HEK293 (cell line): Measurements from ENCODE around the gene GDAP1L1.

Experiments used
- CTCF ChIA-PET: fragments of 350-600 bp; formaldehyde crosslinking; extraction: SDS; loops from one replicate; lab custom pipeline; 2021; ENCODE audit warnings: antibody characterized with exemption; lab: Yijun Ruan, JAX
- POLR2A ChIA-PET: fragments of 300-600 bp; formaldehyde crosslinking; extraction: SDS; loops from one replicate; lab custom pipeline; 2020; ENCODE audit warnings: antibody characterized with exemption, inconsistent platforms; lab: Yijun Ruan, JAX
- H3K27ac ChIP-seq: fragments of 200-500 bp; sonication (Bioruptor generic); 2 replicates; pipeline ENCODE4 v1.5.1; 2014; ENCODE audit warnings: low read depth, low read length, control low read depth, inconsistent platforms; ENCODE audit errors: extremely low read depth
- H3K36me3 ChIP-seq, 2 experiments: fragments of 200-500 bp in 1 of 2; sonication (Bioruptor generic) in 1 of 2; 1 replicate in 1 of 2; 2 replicates in 1 of 2; pipeline ENCODE4 v1.5.1; 2014 to 2017; ENCODE audit warnings: inconsistent platforms in 2 of 2, low read length in 2 of 2; ENCODE audit not compliant: control insufficient read depth in 2 of 2, insufficient read depth in 1 of 2
- H3K4me1 ChIP-seq: fragments of 200-500 bp; sonication (Bioruptor generic); 2 replicates; pipeline ENCODE4 v1.5.1; 2014; ENCODE audit warnings: mild to moderate bottlenecking, low read length, inconsistent platforms; ENCODE audit not compliant: control insufficient read depth, insufficient read depth
- H3K4me3 ChIP-seq: 2 replicates; pipeline ENCODE4 v1.5.1; 2011; ENCODE audit warnings: low read depth, mild to moderate bottlenecking, control low read depth, low read length, moderate library complexity
- H3K9me3 ChIP-seq: fragments of 200-500 bp; sonication (Bioruptor generic); 2 replicates; pipeline ENCODE4 v1.5.1; 2014; ENCODE audit warnings: low read depth, low read length, inconsistent platforms; ENCODE audit not compliant: control insufficient read depth, insufficient read depth
- GLIS1 ChIP-seq: fragments of 450-650 bp; formaldehyde crosslinking; IDR thresholded peaks from 2 replicates; pipeline ENCODE4 v1.5.1; 2016; ENCODE audit warnings: missing biosample characterization, missing genetic modification characterization
- KLF7 ChIP-seq: fragments of 450-650 bp; formaldehyde crosslinking; IDR thresholded peaks from 2 replicates; pipeline ENCODE4 v1.5.1; 2016; ENCODE audit warnings: missing biosample characterization, missing genetic modification characterization, borderline replicate concordance
- PATZ1 ChIP-seq: fragments of 450-650 bp; formaldehyde crosslinking; IDR thresholded peaks from 2 replicates; pipeline ENCODE4 v1.5.1; 2016; ENCODE audit warnings: missing biosample characterization, missing genetic modification characterization
- ZFP3 ChIP-seq: fragments of 450-650 bp; formaldehyde crosslinking; IDR thresholded peaks from 2 replicates; pipeline ENCODE4 v1.5.1; 2016; ENCODE audit warnings: low read depth, missing biosample characterization, missing genetic modification characterization
- ZIC2 ChIP-seq: fragments of 450-650 bp; formaldehyde crosslinking; IDR thresholded peaks from 2 replicates; pipeline ENCODE4 v1.5.1; 2016; ENCODE audit warnings: missing biosample characterization, missing genetic modification characterization
- ZNF112 ChIP-seq: fragments of 450-650 bp; formaldehyde crosslinking; IDR thresholded peaks from 2 replicates; pipeline ENCODE4 v1.5.0; 2017; ENCODE audit warnings: missing biosample characterization, missing genetic modification characterization
- ZNF175 ChIP-seq: fragments of 450-650 bp; formaldehyde crosslinking; IDR thresholded peaks from 2 replicates; pipeline ENCODE4 v1.5.1; 2016; ENCODE audit warnings: missing biosample characterization, missing genetic modification characterization
- ZNF18 ChIP-seq: fragments of 450-650 bp; formaldehyde crosslinking; IDR thresholded peaks from 2 replicates; pipeline ENCODE4 v1.5.1; 2016; ENCODE audit warnings: missing biosample characterization, missing genetic modification characterization
- ZNF223 ChIP-seq: fragments of 450-650 bp; formaldehyde crosslinking; IDR thresholded peaks from 2 replicates; pipeline ENCODE4 v1.5.1; 2016; ENCODE audit warnings: missing biosample characterization, missing genetic modification characterization
- ZNF24 ChIP-seq: fragments of 450-650 bp; formaldehyde crosslinking; IDR thresholded peaks from 2 replicates; pipeline ENCODE4 v1.5.1; 2016; ENCODE audit warnings: missing biosample characterization, missing genetic modification characterization
- ZNF248 ChIP-seq: fragments of 450-650 bp; formaldehyde crosslinking; IDR thresholded peaks from 2 replicates; pipeline ENCODE4 v1.5.1; 2017; ENCODE audit warnings: missing biosample characterization, missing genetic modification characterization
- ZNF266 ChIP-seq: fragments of 450-650 bp; formaldehyde crosslinking; IDR thresholded peaks from 2 replicates; pipeline ENCODE4 v1.5.1; 2016; ENCODE audit warnings: missing biosample characterization, missing genetic modification characterization, low read depth
- ZNF274 ChIP-seq, 2 experiments: fragments of 200-500 bp in 1 of 2; fragments of 450-650 bp in 1 of 2; sonication (Bioruptor generic) in 1 of 2; formaldehyde crosslinking in 1 of 2; IDR thresholded peaks; 2 replicates each; pipeline versions ENCODE4 v1.5.1 to v1.6.1; 2014 to 2016; ENCODE audit warnings: borderline replicate concordance in 1 of 2, inconsistent platforms in 1 of 2, low read length in 1 of 2, missing biosample characterization in 1 of 2, missing genetic modification characterization in 1 of 2
- ZNF280D ChIP-seq: fragments of 450-650 bp; formaldehyde crosslinking; IDR thresholded peaks from 2 replicates; pipeline ENCODE4 v1.5.1; 2016; ENCODE audit warnings: missing biosample characterization, missing genetic modification characterization
- ZNF366 ChIP-seq: fragments of 450-650 bp; formaldehyde crosslinking; conservative IDR thresholded peaks from 2 replicates; pipeline ENCODE4 v1.5.1; 2016; ENCODE audit warnings: missing biosample characterization, missing genetic modification characterization
- ZNF394 ChIP-seq: fragments of 450-650 bp; formaldehyde crosslinking; IDR thresholded peaks from 2 replicates; pipeline ENCODE4 v1.5.1; 2016; ENCODE audit warnings: missing biosample characterization, missing genetic modification characterization, mild to moderate bottlenecking, moderate library complexity, borderline replicate concordance
- ZNF423 ChIP-seq: fragments of 450-650 bp; formaldehyde crosslinking; IDR thresholded peaks from 2 replicates; pipeline ENCODE4 v1.5.1; 2016; ENCODE audit warnings: missing biosample characterization, missing genetic modification characterization
- ZNF544 ChIP-seq: fragments of 450-650 bp; formaldehyde crosslinking; IDR thresholded peaks from 2 replicates; pipeline ENCODE4 v1.5.0; 2017; ENCODE audit warnings: missing biosample characterization, missing genetic modification characterization
- ZNF585B ChIP-seq: fragments of 450-650 bp; formaldehyde crosslinking; IDR thresholded peaks from 2 replicates; pipeline ENCODE4 v1.5.1; 2016; ENCODE audit warnings: missing biosample characterization, missing genetic modification characterization
- ZNF600 ChIP-seq: fragments of 450-650 bp; formaldehyde crosslinking; IDR thresholded peaks from 2 replicates; pipeline ENCODE4 v1.5.1; 2016; ENCODE audit warnings: missing biosample characterization, missing genetic modification characterization
- ZNF76 ChIP-seq: fragments of 450-650 bp; formaldehyde crosslinking; IDR thresholded peaks from 2 replicates; pipeline ENCODE4; 2016; ENCODE audit warnings: low read depth, missing biosample characterization, missing genetic modification characterization, borderline replicate concordance
- TF ChIP-seq, protein P1 (sequence below): fragments of 450-650 bp; formaldehyde crosslinking; IDR thresholded peaks from 2 replicates; pipeline ENCODE4 v1.5.1; 2016; ENCODE audit warnings: missing biosample characterization, missing genetic modification characterization
- TF ChIP-seq, protein P2 (sequence below): fragments of 450-650 bp; formaldehyde crosslinking; IDR thresholded peaks from 2 replicates; pipeline ENCODE4 v1.5.1; 2017; ENCODE audit warnings: missing biosample characterization, missing genetic modification characterization

Gene GDAP1L1

DNA sequence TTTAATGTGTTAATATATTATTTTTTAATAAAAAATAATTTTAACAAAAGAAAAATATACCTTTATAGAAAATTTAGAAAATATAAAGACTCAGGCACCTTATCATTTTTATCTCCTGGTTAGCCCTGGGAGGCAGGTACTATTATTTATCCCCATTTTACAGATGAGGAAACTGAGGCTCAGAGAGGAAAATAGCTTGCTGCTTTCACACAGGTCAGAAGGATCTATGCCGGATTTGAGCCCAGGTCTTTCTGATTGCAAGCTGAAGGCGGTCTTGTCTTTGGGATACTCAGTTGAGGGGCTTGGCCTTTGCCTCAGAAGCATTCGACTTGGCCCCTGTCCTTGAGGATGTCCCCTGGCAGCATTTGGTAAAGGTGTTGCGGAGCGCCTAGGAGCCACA, 25.1 kb upstream of the GDAP1L1 start:
- no peak for TF ChIP-seq ZNF175
- TF ChIP-seq PATZ1 (tag by site-specific recombination): no peak
- TF ChIP-seq ZNF223 (tag by site-specific recombination): no peak
- no peak for TF ChIP-seq ZNF274 (IDR thresholded peaks at IDR 0.05; ENCODE audit: low read length)
- no peak for TF ChIP-seq ZNF274 (tag by site-specific recombination; IDR thresholded peaks at IDR 0.05; ENCODE audit: borderline replicate concordance)
- TF ChIP-seq ZNF394 (tag by site-specific recombination): no peak
- TF ChIP-seq, protein P1, sequence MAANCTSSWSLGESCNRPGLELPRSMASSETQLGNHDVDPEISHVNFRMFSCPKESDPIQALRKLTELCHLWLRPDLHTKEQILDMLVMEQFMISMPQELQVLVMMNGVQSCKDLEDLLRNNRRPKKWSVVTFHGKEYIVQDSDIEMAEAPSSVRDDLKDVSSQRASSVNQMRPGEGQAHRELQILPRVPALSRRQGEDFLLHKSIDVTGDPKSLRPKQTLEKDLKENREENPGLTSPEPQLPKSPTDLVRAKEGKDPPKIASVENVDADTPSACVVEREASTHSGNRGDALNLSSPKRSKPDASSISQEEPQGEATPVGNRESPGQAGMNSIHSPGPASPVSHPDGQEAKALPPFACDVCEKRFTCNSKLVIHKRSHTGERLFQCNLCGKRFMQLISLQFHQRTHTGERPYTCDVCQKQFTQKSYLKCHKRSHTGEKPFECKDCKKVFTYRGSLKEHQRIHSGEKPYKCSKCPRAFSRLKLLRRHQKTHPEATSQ (tag by site-specific recombination): no peak
- no peak for TF ChIP-seq ZNF366 (tag by site-specific recombination)
- no peak for TF ChIP-seq ZNF423
- no peak for TF ChIP-seq ZNF585B (tag by site-specific recombination)
- Histone ChIP-seq H3K27ac (no peak overlapping the region), H3K9me3 (no peaks in the 10 kb centered on the region), H3K4me3 (no peak overlapping the region), H3K36me3 (no peaks in the 10 kb centered on the region), H3K4me1 (no peaks in the 10 kb centered on the region)
- CTCF ChIA-PET: interaction anchor here (1.0 to 1.3 kb wide), 2 partner anchors 89 to 165 kb away, joined by 3 to 4 read pairs; partner anchors contain the start of gene FITM2
- POLR2A ChIA-PET: no interaction called here

DNA sequence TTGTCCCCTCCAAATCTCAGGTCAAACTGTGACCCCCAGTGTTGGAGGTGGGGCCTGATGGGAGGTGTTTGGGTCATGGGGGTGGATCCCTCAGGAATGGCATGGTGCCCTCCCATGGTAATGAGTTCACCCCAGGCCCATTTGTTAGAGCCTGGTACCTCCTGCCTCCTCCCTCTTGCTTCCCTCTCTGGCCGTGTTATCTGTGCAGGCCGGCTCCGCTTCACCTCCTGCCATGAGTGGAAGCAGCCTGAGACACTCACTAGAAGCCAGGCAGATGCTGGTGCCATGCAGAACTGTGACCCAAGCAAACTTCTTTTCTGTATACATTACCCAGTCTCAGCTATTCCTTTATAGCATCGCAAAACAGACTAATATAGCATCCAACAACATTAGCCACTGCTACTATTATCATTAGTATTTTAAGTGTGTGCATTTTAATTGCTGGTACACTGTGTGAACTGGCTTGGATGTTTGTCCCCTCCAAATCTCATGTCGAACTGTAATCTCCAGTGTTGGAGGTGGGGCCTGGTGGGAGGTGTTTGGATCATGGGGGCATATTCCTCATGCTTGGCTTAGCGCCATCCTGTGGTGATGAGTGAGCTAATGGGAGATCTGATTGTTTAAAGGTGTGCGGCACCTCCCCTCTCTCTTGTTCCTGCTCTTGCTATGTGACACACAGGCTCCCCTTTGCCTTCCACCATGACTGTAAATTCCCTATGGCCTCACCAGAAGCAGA, 24.3 kb upstream of the GDAP1L1 start:
- Histone ChIP-seq H3K4me3 (no peak overlapping the region), H3K4me1 (no peaks in the 10 kb centered on the region), H3K27ac (no peak overlapping the region), H3K9me3 (no peaks in the 10 kb centered on the region), H3K36me3 (no peaks in the 10 kb centered on the region)
- CTCF ChIA-PET: interaction anchor here (0.8 to 2.0 kb wide), 7 partner anchors 9 to 239 kb away, joined by 3 to 7 read pairs (median 4); no protein-coding TSS in a partner anchor
- POLR2A ChIA-PET: no interaction called here
- TF ChIP-seq KLF7: no peak
- no peak for TF ChIP-seq ZFP3
- TF ChIP-seq GLIS1: 0 out of 2 replicates have a peak, but pooled peaks have one; percentile 8
- TF ChIP-seq ZNF24 (tag by site-specific recombination): no peak
- 0 out of 2 replicates have a peak, but pooled peaks have one; percentile 18 for TF ChIP-seq ZIC2 (tag by site-specific recombination)
- no peak for TF ChIP-seq ZNF76 (tag by site-specific recombination)
- TF ChIP-seq ZNF112 (tag by site-specific recombination): no peak
- TF ChIP-seq ZNF600 (tag by site-specific recombination): no peak
- TF ChIP-seq ZNF248 (tag by site-specific recombination): no peak
- TF ChIP-seq ZNF266 (tag by site-specific recombination): no peak
- 0 out of 2 replicates have a peak, but pooled peaks have one; percentile 17 for TF ChIP-seq ZNF18 (tag by site-specific recombination)
- TF ChIP-seq ZNF544: no peak
- no peak for TF ChIP-seq ZNF280D (tag by site-specific recombination)
- TF ChIP-seq, protein P2, sequence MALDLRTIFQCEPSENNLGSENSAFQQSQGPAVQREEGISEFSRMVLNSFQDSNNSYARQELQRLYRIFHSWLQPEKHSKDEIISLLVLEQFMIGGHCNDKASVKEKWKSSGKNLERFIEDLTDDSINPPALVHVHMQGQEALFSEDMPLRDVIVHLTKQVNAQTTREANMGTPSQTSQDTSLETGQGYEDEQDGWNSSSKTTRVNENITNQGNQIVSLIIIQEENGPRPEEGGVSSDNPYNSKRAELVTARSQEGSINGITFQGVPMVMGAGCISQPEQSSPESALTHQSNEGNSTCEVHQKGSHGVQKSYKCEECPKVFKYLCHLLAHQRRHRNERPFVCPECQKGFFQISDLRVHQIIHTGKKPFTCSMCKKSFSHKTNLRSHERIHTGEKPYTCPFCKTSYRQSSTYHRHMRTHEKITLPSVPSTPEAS (tag by site-specific recombination): peak; percentile 39; the same call in 1 of the 2 replicates
